ENCODE data around the gene BEST1. TPM values are rescaled to one million over a fixed set of nuclear protein-coding genes. Genes with fewer than 3 reads are reported as not detected.
"Not testable (repeated sequence)": the region's sequence is repeated elsewhere in the genome, so short reads cannot be mapped to it uniquely, and the experiment has no call there.

BEST1 gene
- total RNA-seq, 2 experiments from 2014 or later, result not detected

- no peak for DNase-seq
- H3K4me3 Mint-ChIP-seq, result no peak overlapping the region
- H3K36me3 Mint-ChIP-seq, result peaks cover 2% of the 10 kb centered on the region
- H3K27me3 Mint-ChIP-seq, result peaks cover 31% of the 10 kb centered on the region
- CTCF ChIA-PET, result no interaction called here
- no peaks in the 10 kb centered on the region for H3K4me1 Mint-ChIP-seq
- no peak for ATAC-seq
- H3K9me3 Mint-ChIP-seq (ENCODE audit: low read depth), result peaks cover 3% of the 10 kb centered on the region
- no peak overlapping the region for H3K27ac Mint-ChIP-seq
These were observed 9.7 kb upstream of the BEST1 start for GRCh38 chr11:61940466-61940865.

DNA sequence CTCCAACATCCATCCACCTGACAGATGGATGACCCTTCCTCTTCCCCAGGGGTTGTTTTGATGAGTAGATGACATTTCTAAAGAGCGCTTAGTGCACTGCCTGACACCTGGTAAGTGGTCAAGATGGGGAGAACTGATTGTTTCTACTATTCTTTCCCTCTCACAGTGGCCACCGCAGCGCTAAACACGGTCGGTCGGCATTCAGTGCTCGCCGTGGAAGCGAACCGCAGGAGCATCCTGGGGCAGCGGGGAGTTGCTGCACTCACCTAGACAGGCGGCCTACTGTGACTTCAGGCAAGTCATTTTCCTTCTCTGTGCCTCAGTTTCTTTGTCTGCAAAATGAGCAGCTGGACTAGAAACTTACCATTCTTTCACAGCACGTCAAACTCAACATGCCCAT, 5.0 kb upstream of the BEST1 start:
- CTCF ChIA-PET, result interaction anchor here (1.4 to 9.4 kb wide), 3 partner anchors 45 to 195 kb away, joined by 4 to 179 read pairs (median 33); no protein-coding TSS in a partner anchor
- no peak for ATAC-seq
- Mint-ChIP-seq H3K27me3 (peaks cover 6% of the 10 kb centered on the region), H3K9me3 (ENCODE audit: low read depth) (no peaks in the 10 kb centered on the region), H3K36me3 (no peaks in the 10 kb centered on the region), H3K4me1 (no peaks in the 10 kb centered on the region), H3K27ac (no peak overlapping the region), H3K4me3 (no peak overlapping the region)
- no peak for DNase-seq

GRCh38 chr11:61946894-61947293, 3.3 kb upstream of the BEST1 start:
- DNase-seq, result no peak
- Mint-ChIP-seq H3K4me1 (no peaks in the 10 kb centered on the region), H3K27ac (no peak overlapping the region), H3K9me3 (ENCODE audit: low read depth) (no peaks in the 10 kb centered on the region), H3K36me3 (no peaks in the 10 kb centered on the region), H3K4me3 (no peak overlapping the region), H3K27me3 (peaks cover 6% of the 10 kb centered on the region)
- no peak for ATAC-seq
- CTCF ChIA-PET, result interaction anchor here (0.7 to 9.4 kb wide), 26 partner anchors 9 to 217 kb away, joined by 3 to 179 read pairs (median 6); partner anchors contain the start of gene FTH1

DNA sequence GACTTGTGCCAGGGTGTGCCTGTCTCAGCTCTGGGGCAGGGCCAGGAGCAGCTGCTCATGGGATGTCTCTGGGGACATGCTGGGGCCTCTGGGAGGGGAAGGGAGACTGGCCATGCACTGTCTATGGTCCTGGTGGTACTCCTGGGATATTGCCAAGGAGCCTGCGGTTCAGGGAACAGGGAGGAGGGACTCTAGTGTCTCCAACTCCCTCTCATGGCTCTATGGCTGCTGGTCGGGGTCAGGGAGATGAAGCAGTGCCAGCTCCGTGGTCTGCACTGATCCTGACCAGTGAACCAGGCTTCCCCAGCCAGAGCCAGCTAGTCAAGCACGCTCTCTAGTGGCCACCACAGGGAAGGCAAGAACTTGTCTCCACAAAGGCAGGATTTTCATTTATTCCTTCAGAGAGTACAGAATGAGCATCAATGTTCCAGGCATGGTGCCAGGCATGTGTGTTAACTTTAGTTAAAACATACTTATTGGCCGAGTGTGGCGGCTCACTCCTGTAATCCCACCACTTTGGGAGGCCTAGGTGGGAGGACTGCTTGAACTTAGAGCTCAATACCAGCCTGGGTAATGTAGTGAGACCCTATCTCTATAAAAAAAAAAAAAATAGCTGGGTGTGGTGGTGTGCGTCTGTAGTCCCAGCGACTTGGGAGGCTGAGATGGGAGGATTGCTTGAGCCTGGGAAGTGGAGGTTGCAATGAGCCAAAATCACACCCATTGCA, 2.5 kb upstream of the BEST1 start:
- no peaks in the 10 kb centered on the region for H3K9me3 Mint-ChIP-seq (ENCODE audit: low read depth)
- CTCF ChIA-PET, result interaction anchor here (0.7 to 9.4 kb wide), 38 partner anchors 9 to 216 kb away, joined by 3 to 179 read pairs (median 4); partner anchors contain the start of genes FTH1 and TMEM258

GRCh38 chr11:61948505-61948904, 1.6 kb upstream of the BEST1 start:
- ATAC-seq (no peak), DNase-seq (no peak)
- Mint-ChIP-seq H3K27ac (no peak overlapping the region), H3K27me3 (peaks cover 1% of the 10 kb centered on the region), H3K4me3 (no peak overlapping the region), H3K36me3 (no peaks in the 10 kb centered on the region), H3K4me1 (no peaks in the 10 kb centered on the region), H3K9me3 (ENCODE audit: low read depth) (no peaks in the 10 kb centered on the region)
- CTCF ChIA-PET, result interaction anchor here (0.7 to 9.4 kb wide), 23 partner anchors 8 to 215 kb away, joined by 3 to 179 read pairs (median 5); partner anchors contain the start of gene FTH1

More for the DNA sequence above, 2.5 kb upstream of the BEST1 start:
- no peaks in the 10 kb centered on the region for H3K36me3 Mint-ChIP-seq
- ATAC-seq (peak; percentile 84), DNase-seq (peak; percentile 77)
- no peak overlapping the region for H3K4me3 Mint-ChIP-seq
- no peaks in the 10 kb centered on the region for H3K4me1 Mint-ChIP-seq
- no peak overlapping the region for H3K27ac Mint-ChIP-seq
- peaks cover 4% of the 10 kb centered on the region for H3K27me3 Mint-ChIP-seq

DNA sequence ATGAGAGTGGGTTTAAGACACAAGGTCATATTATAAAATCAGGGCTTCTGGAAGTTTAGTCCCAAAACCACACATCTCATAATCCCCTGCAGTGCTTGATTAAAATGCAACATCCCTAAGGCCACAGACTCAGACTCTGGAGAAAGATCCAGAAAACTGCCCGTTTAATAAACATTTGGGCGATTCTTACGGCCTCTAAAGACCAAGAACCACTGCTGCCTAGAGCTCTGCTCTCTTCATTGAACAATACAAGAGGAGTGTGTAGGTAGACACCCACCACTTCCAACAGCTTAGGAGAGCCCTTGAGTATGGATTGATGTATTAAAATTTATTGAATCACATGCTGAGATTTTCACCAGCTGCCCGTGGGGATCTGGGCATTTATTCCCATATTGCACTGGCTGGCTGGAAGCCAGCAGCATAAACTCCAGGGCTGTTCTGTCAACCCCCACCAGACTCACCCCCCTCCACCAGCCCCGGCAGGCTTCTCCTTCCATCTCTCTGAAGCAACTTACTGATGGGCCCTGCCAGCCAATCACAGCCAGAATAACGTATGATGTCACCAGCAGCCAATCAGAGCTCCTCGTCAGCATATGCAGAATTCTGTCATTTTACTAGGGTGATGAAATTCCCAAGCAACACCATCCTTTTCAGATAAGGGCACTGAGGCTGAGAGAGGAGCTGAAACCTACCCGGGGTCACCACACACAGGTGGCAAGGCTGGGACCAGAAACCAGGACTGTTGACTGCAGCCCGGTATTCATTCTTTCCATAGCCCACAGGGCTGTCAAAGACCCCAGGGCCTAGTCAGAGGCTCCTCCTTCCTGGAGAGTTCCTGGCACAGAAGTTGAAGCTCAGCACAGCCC, 749 bp upstream of the BEST1 start:
- Mint-ChIP-seq H3K4me1 (no peaks in the 10 kb centered on the region), H3K36me3 (no peaks in the 10 kb centered on the region), H3K4me3 (no peak overlapping the region), H3K9me3 (ENCODE audit: low read depth) (no peaks in the 10 kb centered on the region), H3K27ac (no peak overlapping the region), H3K27me3 (peaks cover 8% of the 10 kb centered on the region)
- DNase-seq, result peak; percentile 40
- CTCF ChIA-PET, result interaction anchor here (0.9 to 9.4 kb wide), 9 partner anchors 12 to 216 kb away, joined by 3 to 179 read pairs (median 6); no protein-coding TSS in a partner anchor
- ATAC-seq, result no peak

GRCh38 chr11:61951484-61952135, 1.5 kb downstream of the BEST1 start:
- CTCF ChIA-PET, result interaction anchor here (0.7 to 9.4 kb wide), 8 partner anchors 27 to 159 kb away, joined by 3 to 179 read pairs (median 4); no protein-coding TSS in a partner anchor

DNA sequence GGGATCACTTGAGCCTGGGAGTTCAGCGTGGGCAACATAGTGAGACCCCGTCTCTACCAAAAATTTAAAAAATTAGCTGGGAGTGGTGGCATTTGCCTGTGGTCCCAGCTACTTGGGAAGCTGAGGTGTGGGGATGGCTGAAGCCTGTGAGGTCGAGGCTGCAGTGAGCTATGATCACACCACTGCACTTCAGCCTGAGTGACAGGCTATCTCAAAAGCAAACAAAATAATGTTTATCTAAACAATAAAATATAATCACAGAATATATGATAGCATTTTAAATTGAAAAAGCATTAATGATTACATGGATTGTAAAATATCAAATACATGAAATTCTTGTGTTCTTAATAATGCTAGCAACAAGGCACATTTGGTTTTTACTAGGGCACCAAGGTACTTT, 2.7 kb downstream of the BEST1 start:
- Mint-ChIP-seq H3K27ac (no peak overlapping the region), H3K4me3 (no peak overlapping the region), H3K4me1 (peaks cover 6% of the 10 kb centered on the region), H3K36me3 (no peaks in the 10 kb centered on the region), H3K9me3 (ENCODE audit: low read depth) (no peaks in the 10 kb centered on the region), H3K27me3 (peaks cover 27% of the 10 kb centered on the region)
- CTCF ChIA-PET, result interaction anchor here (1.7 to 9.4 kb wide), 2 partner anchors 53 to 129 kb away, joined by 6 to 179 read pairs; no protein-coding TSS in a partner anchor
- DNase-seq, result no peak
- no peak for ATAC-seq

More at GRCh38 chr11:61951484-61952135, 1.5 kb downstream of the BEST1 start:
- DNase-seq (no peak), ATAC-seq (no peak)
- Mint-ChIP-seq H3K27me3 (peaks cover 27% of the 10 kb centered on the region), H3K9me3 (ENCODE audit: low read depth) (no peaks in the 10 kb centered on the region), H3K36me3 (no peaks in the 10 kb centered on the region), H3K4me3 (no peak overlapping the region), H3K27ac (no peak overlapping the region), H3K4me1 (peaks cover 6% of the 10 kb centered on the region)

- not testable (repeated sequence) for H3K36me3 Mint-ChIP-seq; H3K4me1 Mint-ChIP-seq; H3K4me3 Mint-ChIP-seq; H3K9me3 Mint-ChIP-seq (ENCODE audit: low read depth); ATAC-seq; DNase-seq; H3K27ac Mint-ChIP-seq
- peaks cover 27% of the 10 kb centered on the region for H3K27me3 Mint-ChIP-seq
- CTCF ChIA-PET, result interaction anchor here (9.4 kb wide), 1 partner anchor 54 kb away, joined by 179 read pairs; no protein-coding TSS in a partner anchor
These were observed 3.5 kb downstream of the BEST1 start for GRCh38 chr11:61953632-61954031.

DNA sequence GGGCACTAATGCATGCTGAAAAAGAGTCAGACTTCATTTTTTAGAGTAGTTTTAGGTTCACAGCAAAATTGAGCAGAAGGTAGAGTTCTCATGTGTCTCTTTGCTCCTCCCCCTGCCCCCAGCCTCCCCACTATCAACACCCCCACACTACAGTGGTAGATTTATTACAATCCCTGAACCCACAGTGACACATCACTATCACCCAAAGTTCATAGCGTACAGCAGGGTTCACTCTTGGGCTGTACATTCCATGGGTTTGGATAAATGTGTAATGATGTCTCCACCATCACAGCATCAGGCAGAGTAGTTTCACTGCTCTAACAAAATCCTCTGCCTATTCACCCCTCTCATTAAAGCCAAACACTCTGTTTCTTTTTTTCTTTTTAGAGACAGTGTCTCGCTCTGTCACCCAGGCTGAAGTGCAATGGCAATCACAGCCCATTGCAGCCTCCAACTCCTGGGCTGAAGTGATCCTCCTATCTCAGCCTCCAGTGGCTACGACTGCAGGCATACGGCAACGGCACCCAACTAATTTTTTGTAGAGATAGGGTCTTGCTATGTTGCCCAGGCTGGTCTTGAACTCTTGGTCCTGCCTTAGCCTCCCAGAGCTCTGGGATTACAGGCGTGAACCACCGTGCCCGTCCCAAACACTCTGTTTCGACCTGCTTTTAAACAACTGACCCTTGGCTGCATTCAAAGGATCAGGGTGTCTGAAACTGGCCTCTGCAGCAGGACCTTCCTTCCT, 4.1 kb downstream of the BEST1 start:
- H3K4me3 Mint-ChIP-seq, result no peak overlapping the region
- CTCF ChIA-PET, result interaction anchor here (0.9 to 9.4 kb wide), 2 partner anchors 54 to 128 kb away, joined by 6 to 179 read pairs; no protein-coding TSS in a partner anchor

DNA sequence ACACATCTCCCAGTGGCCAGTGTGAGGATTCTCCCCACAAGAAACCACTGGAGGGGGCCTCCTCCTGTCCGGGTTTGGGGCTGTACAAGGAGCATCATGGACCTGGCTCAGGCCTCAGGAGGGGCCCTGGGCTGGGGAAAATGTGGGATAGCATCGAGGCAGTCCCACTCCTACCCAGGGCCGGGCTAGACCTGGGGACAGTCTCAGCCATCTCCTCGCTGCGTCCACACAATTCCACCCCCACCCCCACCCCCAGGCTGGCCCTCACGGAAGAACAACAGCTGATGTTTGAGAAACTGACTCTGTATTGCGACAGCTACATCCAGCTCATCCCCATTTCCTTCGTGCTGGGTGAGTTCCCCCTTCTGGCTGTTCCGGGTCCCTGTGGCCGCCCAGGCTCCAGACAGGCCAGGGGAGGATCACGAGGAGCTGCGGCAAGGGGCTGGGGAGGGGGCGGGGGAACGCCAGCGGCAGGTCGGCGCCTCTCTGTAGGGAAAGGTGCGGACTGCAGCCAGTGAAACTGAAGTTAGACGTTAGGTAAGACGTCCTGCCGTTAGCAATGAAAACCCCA, 4.8 kb downstream of the BEST1 start:
- CTCF ChIA-PET, result interaction anchor here (0.9 kb wide), 1 partner anchor 127 kb away, joined by 6 read pairs; no protein-coding TSS in a partner anchor
- Mint-ChIP-seq H3K27ac (no peak overlapping the region), H3K36me3 (no peaks in the 10 kb centered on the region), H3K4me3 (no peak overlapping the region), H3K4me1 (peaks cover 6% of the 10 kb centered on the region), H3K9me3 (ENCODE audit: low read depth) (no peaks in the 10 kb centered on the region), H3K27me3 (peaks cover 27% of the 10 kb centered on the region)
- DNase-seq (no peak), ATAC-seq (no peak)

More for the DNA sequence above, 4.1 kb downstream of the BEST1 start:
- ATAC-seq (no peak), DNase-seq (peak; percentile 36)
- Mint-ChIP-seq H3K4me1 (peaks cover 6% of the 10 kb centered on the region), H3K27me3 (peaks cover 27% of the 10 kb centered on the region), H3K36me3 (no peaks in the 10 kb centered on the region), H3K9me3 (ENCODE audit: low read depth) (no peaks in the 10 kb centered on the region), H3K27ac (no peak overlapping the region)

Measured in activated CD8-positive, alpha-beta memory T cell treated with anti-CD3 and anti-CD28 coated beads, Interleukin-2, amount 10 ng/mL, durations not matched to agents 7 days and 5 days (primary cell).